K562 (cell line): ENCODE measurements around the gene ERCC3. TPM values are rescaled to one million over a fixed set of nuclear protein-coding genes. Genes with fewer than 3 reads are reported as not detected.

Experiments
- ATAC-seq: fragments of 200-7000 bp; cut with Tn5 transposase; 3 replicates; pipeline ENCODE4 v1.9.1; 2020; ENCODE audit warnings: moderate library complexity
- BruUV-seq: library from RNA; stranded (reverse); fragments of 400-500 nt; replicated peaks from 2 replicates; lab custom pipeline; 2021; lab: Mats Ljungman, UMichigan
- CTCF ChIA-PET: fragments of 300-600 bp; formaldehyde crosslinking; extraction: SDS; loops from one replicate; lab custom pipeline; 2021; ENCODE audit warnings: low intra/inter-chr PET ratio; lab: Yijun Ruan, JAX
- POLR2A ChIA-PET: fragments of 300-600, 350-650 bp; sonication (Branson Sonifier 250); formaldehyde crosslinking; extraction: SDS; loops from one replicate; lab custom pipeline; 2021; ENCODE audit warnings: antibody characterized with exemption, inconsistent platforms; lab: Yijun Ruan, JAX
- DNase-seq, 4 experiments: peaks; one replicate each; pipeline versions ENCODE4 v3.0.0 to v3.0.0-alpha.2; 2011 to 2018; ENCODE audit warnings: low spot score in 3 of 4, mixed read lengths in 3 of 4; ENCODE audit errors: extremely low read depth in 1 of 4
- FAIRE-seq: peaks from 2 replicates; lab custom pipeline; 2011; peaks lifted over from hg19 to GRCh38; lab: Jason Lieb, UNC
- H2AFZ ChIP-seq: 2 replicates; pipeline ENCODE4 v1.6.0; 2011; ENCODE audit warnings: low read depth, low read length, control low read depth, inconsistent platforms
- H3K27ac ChIP-seq: fragments of 200-600 bp; 3 replicates; pipeline ENCODE4 v1.8.0; 2011; ENCODE audit warnings: low read depth, mild to moderate bottlenecking, control low read depth, inconsistent platforms, low read length, moderate library complexity, mixed read lengths; ENCODE audit errors: extremely low read depth
- H3K27me3 ChIP-seq, 2 experiments: fragments of 300-600 bp in 1 of 2; 2 replicates in 1 of 2; 3 replicates in 1 of 2; pipeline versions ENCODE4 v1.6.0 to v1.8.0; 2011; ENCODE audit warnings: inconsistent platforms in 2 of 2, low read length in 2 of 2, mild to moderate bottlenecking in 1 of 2, mixed read lengths in 1 of 2, moderate library complexity in 1 of 2; ENCODE audit not compliant: control insufficient read depth in 2 of 2, insufficient read depth in 2 of 2
- H3K36me3 ChIP-seq: fragments of 300-600 bp; 3 replicates; pipeline ENCODE4 v1.8.0; 2011; ENCODE audit warnings: mild to moderate bottlenecking, low read length, inconsistent platforms; ENCODE audit not compliant: control insufficient read depth, insufficient read depth
- H3K4me1 ChIP-seq, 2 experiments: fragments of 200-600 bp in 1 of 2; replicated peaks in 1 of 2; 2 replicates in 1 of 2; 3 replicates in 1 of 2; pipeline versions ENCODE4 v1.5.1 to v1.8.0; 2011; ENCODE audit warnings: inconsistent platforms in 2 of 2, low read length in 2 of 2, mild to moderate bottlenecking in 1 of 2, mixed read lengths in 1 of 2, moderate library complexity in 1 of 2; ENCODE audit not compliant: control insufficient read depth in 2 of 2, insufficient read depth in 2 of 2
- H3K4me2 ChIP-seq: 2 replicates; pipeline ENCODE4 v1.6.1; 2011; ENCODE audit warnings: low read length, control low read depth, inconsistent platforms, mixed read lengths; ENCODE audit not compliant: insufficient read depth
- H3K4me3 ChIP-seq: fragments of 200-600 bp; sonication (generic), shearing (Covaris generic); 2 replicates; pipeline ENCODE4 v1.5.1; 2016; ENCODE audit warnings: control low read depth, inconsistent platforms
- H3K79me2 ChIP-seq: fragments of 200-600 bp; 3 replicates; pipeline ENCODE4 v1.8.0; 2011; ENCODE audit warnings: low read length, inconsistent platforms; ENCODE audit not compliant: control insufficient read depth, insufficient read depth
- H3K9ac ChIP-seq, 2 experiments: 2 replicates each; pipeline versions ENCODE4 v1.6.0 to v1.6.1; 2011; ENCODE audit warnings: low read depth in 2 of 2, low read length in 2 of 2, control low read depth in 1 of 2, inconsistent platforms in 1 of 2, mild to moderate bottlenecking in 1 of 2, mixed read lengths in 1 of 2; ENCODE audit not compliant: insufficient read depth in 1 of 2
- H3K9me1 ChIP-seq: one replicate; pipeline ENCODE4 v1.6.0; 2011; ENCODE audit warnings: inconsistent platforms, mild to moderate bottlenecking, low read length, moderate library complexity; ENCODE audit not compliant: control insufficient read depth, insufficient read depth
- H3K9me3 ChIP-seq: replicated peaks from 2 replicates; pipeline ENCODE4 v1.5.1; 2011; ENCODE audit warnings: low read depth, low read length, inconsistent platforms; ENCODE audit not compliant: control insufficient read depth, insufficient read depth
- H4K20me1 ChIP-seq: replicated peaks from 2 replicates; pipeline ENCODE4 v1.6.1; 2011; ENCODE audit warnings: low read length, inconsistent platforms, mixed read lengths; ENCODE audit not compliant: control insufficient read depth, insufficient read depth
- ARID3A ChIP-seq: IDR thresholded peaks from 2 replicates; pipeline ENCODE4 v1.6.1; 2012; ENCODE audit warnings: low read depth, low read length, improper control_type of control experiment, borderline replicate concordance
- CUX1 ChIP-seq: fragments of 200-800 bp; sonication (Bioruptor generic); IDR thresholded peaks from 2 replicates; pipeline ENCODE4 v1.6.1; 2016; ENCODE audit warnings: missing genetic modification characterization, missing compliant biosample characterization
- KAT8 ChIP-seq: fragments of 450-650 bp; IDR thresholded peaks from 2 replicates; pipeline ENCODE4 v1.6.1; 2016; ENCODE audit warnings: low read depth, mild to moderate bottlenecking
- KLF1 ChIP-seq: fragments of 450-650 bp; IDR thresholded peaks from 2 replicates; pipeline ENCODE4 v1.6.1; 2016; ENCODE audit warnings: missing genetic modification characterization, missing compliant biosample characterization
- MBD1 ChIP-seq: fragments of 250-450 bp; sonication (Bioruptor Pico); IDR thresholded peaks from 2 replicates; pipeline ENCODE4 v1.8.0; 2022; ENCODE audit warnings: inconsistent platforms
- STAT5B ChIP-seq: fragments of 250-450 bp; sonication (Bioruptor Pico); IDR thresholded peaks from 2 replicates; pipeline ENCODE4 v1.8.0; 2021; ENCODE audit warnings: mild to moderate bottlenecking, inconsistent platforms
- TAF7 ChIP-seq: fragments of 450-650 bp; IDR thresholded peaks from 2 replicates; pipeline ENCODE4 v1.6.1; 2016; ENCODE audit warnings: missing genetic modification characterization, missing compliant biosample characterization
- TOE1 ChIP-seq, 2 experiments: fragments of 450-650 bp in 1 of 2; sonication (generic) in 1 of 2; formaldehyde crosslinking in 1 of 2; IDR thresholded peaks; 2 replicates each; pipeline versions ENCODE4 v1.7.1 to v1.8.0; 2016 to 2022; ENCODE audit warnings: borderline replicate concordance in 2 of 2, mild to moderate bottlenecking in 2 of 2, antibody characterized with exemption in 1 of 2, inconsistent platforms in 1 of 2, low read depth in 1 of 2, missing genetic modification reagents in 1 of 2, moderate library complexity in 1 of 2
- ZNF263 ChIP-seq: sonication (generic); formaldehyde crosslinking; IDR thresholded peaks from 2 replicates; pipeline ENCODE4 v1.8.0; 2022; ENCODE audit warnings: mild to moderate bottlenecking, missing genetic modification reagents, borderline replicate concordance
- ZNF644 ChIP-seq: fragments of 200-800 bp; sonication (Bioruptor generic); IDR thresholded peaks from 2 replicates; pipeline ENCODE4 v1.6.1; 2016; ENCODE audit warnings: low read depth, missing genetic modification characterization, missing compliant biosample characterization
- WGBS: fragments of 100-300 bp; shearing (Covaris generic); methylation state at CpG from one replicate; pipeline ENCODE4 v1.1.6; 2016; ENCODE audit warnings: low coverage, mixed read lengths; ENCODE audit not compliant: insufficient coverage; ENCODE audit errors: missing lambda C conversion rate; 5-methylcytosine and 5-hydroxymethylcytosine counted together
- in situ Hi-C: fragments of 300-500 bp; cut with MboI; formaldehyde crosslinking; loops from 4 replicates; pipeline ENCODE4 v1.15.0; 2018; ENCODE audit warnings: inconsistent platforms, mixed read lengths
- intact Hi-C: fragments of 100-400 bp; cut with micrococcal nuclease; formaldehyde crosslinking; loops from 2 replicates; pipeline ENCODE4 v1.14.2; 2022
- polyA plus RNA-seq, 8 experiments: library from polyadenylated mRNA; depleted of rRNA in 4 of 8; stranded (reverse) in 5 of 8; unstranded in 3 of 8; fragments of >200 nt; fragmentation: Nextera tagmentation in 2 of 8; fragmentation: Illumina TruSeq in 1 of 8; extraction: Ambion mirVana in 2 of 8; extraction: Trizol in 1 of 8; gene quantifications; 2 replicates each; pipeline versions ENCODE4 v1.2.1 to v1.2.3, GENCODE V29; 2011 to 2014; ENCODE audit warnings: inconsistent platforms in 1 of 8, missing spikeins in 1 of 8
- total RNA-seq, 7 experiments: library from RNA; depleted of rRNA in 6 of 7; stranded (reverse); fragments of >200 nt in 6 of 7; fragmentation: Illumina TruSeq in 2 of 7; extraction: Trizol in 2 of 7; gene quantifications; 2 replicates each; pipeline versions ENCODE4 v1.2.1 to v1.2.3, GENCODE V29; 2011 to 2021; ENCODE audit warnings: low replicate concordance in 1 of 7

The ERCC3 gene
- total and polyA plus RNA-seq, 9 of the 15 experiments (the other 6 are each of a cell fraction or from before 2014, with no cell fraction given): 17.9 to 61.5 (median 43.1) TPM

- no peak for TF ChIP-seq CUX1
Measured at GRCh38 chr2:127219171-127220070, 74.5 kb downstream of the ERCC3 start (continued).

GRCh38 chr2:127218812-127219170 is 75.2 kb downstream of the ERCC3 start:
- H3K9me3 ChIP-seq: no peaks in the 10 kb centered on the region
- no peak overlapping the region for H3K27ac ChIP-seq
- ChIA-PET CTCF (no interaction called here), POLR2A (no interaction called here)
- intact Hi-C loops: no loop called here
- no peak overlapping the region for H2AFZ ChIP-seq
- WGBS: 28% methylated on average over 24 of the region's 35 CpGs
- H3K4me2 ChIP-seq: no peak overlapping the region
- no peak overlapping the region for H3K9ac ChIP-seq
- in situ Hi-C loops: no loop called here
- peaks cover 18 to 42% of the 10 kb centered on the region in 2 experiments for H3K27me3 ChIP-seq
- no peak overlapping the region for H3K4me3 ChIP-seq
- ATAC-seq: no peak
- BruUV-seq: no TSS peak
- no peak for DNase-seq
- H3K9me1 ChIP-seq: no peaks in the 10 kb centered on the region
- peaks cover 0 to 9% of the 10 kb centered on the region in 2 experiments; a peak in 2 of 5 replicates for H3K4me1 ChIP-seq
- no peaks in the 10 kb centered on the region for H3K79me2 ChIP-seq
- H3K36me3 ChIP-seq: no peaks in the 10 kb centered on the region
- no peak for FAIRE-seq
- H4K20me1 ChIP-seq: no peaks in the 10 kb centered on the region
- TF ChIP-seq TOE1 (IDR thresholded peaks at IDR 0.05; ENCODE audit: borderline replicate concordance) (no peak), TOE1 (CRISPR knock-in tag; IDR thresholded peaks at IDR 0.05; ENCODE audit: borderline replicate concordance, low read depth) (no peak), TAF7 (tag) (no peak), ARID3A (no peak), STAT5B (no peak), KLF1 (tag) (no peak), KAT8 (no peak), ZNF263 (no peak), MBD1 (CRISPR knock-in tag) (no peak), ZNF644 (no peak)
